Tibial nerve (tissue), 4 donors: ENCODE measurements around the gene ZCWPW1.

Experiments used
- EP300 ChIP-seq, 2 donors: sonication (generic); formaldehyde crosslinking; IDR thresholded peaks; one replicate each; pipeline ENCODE4 v1.6.1; 2017; ENCODE audit warnings: antibody characterized with exemption in 2 of 2, mild to moderate bottlenecking in 1 of 2
- POLR2A ChIP-seq, 2 donors: fragments of 450-650 bp; IDR thresholded peaks; one replicate each; pipeline ENCODE4 v1.6.1; 2017; ENCODE audit warnings: antibody characterized with exemption in 2 of 2, mild to moderate bottlenecking in 2 of 2, moderate library complexity in 2 of 2
- TF ChIP-seq, protein P1 (sequence below), 5 experiments: fragments of 200-600 bp in 3 of 5; fragments of 450-650 bp in 2 of 5; sonication (generic) in 3 of 5; IDR thresholded peaks; one replicate each; pipeline ENCODE4 v1.5.1; 2016 to 2019; ENCODE audit warnings: antibody characterized with exemption in 5 of 5, mild to moderate bottlenecking in 3 of 5, moderate library complexity in 2 of 5

DNA sequence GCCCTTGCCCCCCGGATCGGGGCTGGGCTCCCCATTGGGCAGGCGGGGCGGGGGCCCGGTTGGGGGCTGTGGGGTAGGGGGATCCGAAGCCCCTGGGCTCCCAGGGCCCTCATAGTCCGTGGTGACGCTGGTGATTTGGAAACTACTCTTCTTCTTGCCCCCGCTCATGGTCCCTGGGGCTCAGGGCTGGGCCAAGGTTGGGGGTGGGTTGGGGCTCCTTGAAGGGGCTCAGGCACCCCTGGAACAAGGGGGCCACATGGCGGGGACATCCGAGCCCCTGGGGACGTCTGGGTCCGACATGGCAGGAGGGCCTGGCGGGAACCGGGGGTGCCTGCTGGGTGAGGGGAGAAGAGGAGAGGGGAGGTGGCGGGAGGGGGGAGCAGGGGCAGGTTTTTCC lies 49.4 kb upstream of the ZCWPW1 start:
- TF ChIP-seq, protein P1, sequence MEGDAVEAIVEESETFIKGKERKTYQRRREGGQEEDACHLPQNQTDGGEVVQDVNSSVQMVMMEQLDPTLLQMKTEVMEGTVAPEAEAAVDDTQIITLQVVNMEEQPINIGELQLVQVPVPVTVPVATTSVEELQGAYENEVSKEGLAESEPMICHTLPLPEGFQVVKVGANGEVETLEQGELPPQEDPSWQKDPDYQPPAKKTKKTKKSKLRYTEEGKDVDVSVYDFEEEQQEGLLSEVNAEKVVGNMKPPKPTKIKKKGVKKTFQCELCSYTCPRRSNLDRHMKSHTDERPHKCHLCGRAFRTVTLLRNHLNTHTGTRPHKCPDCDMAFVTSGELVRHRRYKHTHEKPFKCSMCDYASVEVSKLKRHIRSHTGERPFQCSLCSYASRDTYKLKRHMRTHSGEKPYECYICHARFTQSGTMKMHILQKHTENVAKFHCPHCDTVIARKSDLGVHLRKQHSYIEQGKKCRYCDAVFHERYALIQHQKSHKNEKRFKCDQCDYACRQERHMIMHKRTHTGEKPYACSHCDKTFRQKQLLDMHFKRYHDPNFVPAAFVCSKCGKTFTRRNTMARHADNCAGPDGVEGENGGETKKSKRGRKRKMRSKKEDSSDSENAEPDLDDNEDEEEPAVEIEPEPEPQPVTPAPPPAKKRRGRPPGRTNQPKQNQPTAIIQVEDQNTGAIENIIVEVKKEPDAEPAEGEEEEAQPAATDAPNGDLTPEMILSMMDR (IDR thresholded peaks at IDR 0.05) = no peak
- TF ChIP-seq POLR2A (IDR thresholded peaks at IDR 0.05) = no peak
- no peak for TF ChIP-seq EP300 (IDR thresholded peaks at IDR 0.05)
